MM.1S (cell line): Measurements from ENCODE around the gene AKAP13.
"Not testable (repeated sequence)": the region's sequence is repeated elsewhere in the genome, so short reads cannot be mapped to it uniquely, and the experiment has no call there.

Source experiments
- EZH2 ChIP-seq: fragments of 300-600 bp; sonication (generic); optimal IDR thresholded peaks from 2 replicates; pipeline ENCODE3; 2017; ENCODE audit warnings: low read depth, mild to moderate bottlenecking, antibody characterized with exemption, low read length, mixed read lengths
- EZH2phosphoT487 ChIP-seq: fragments of 300-600 bp; sonication (generic); IDR thresholded peaks from 2 replicates; pipeline ENCODE4 v1.6.1; 2018; ENCODE audit warnings: antibody characterized with exemption, low read length
- TF ChIP-seq, protein P1 (sequence below): fragments of 300-600 bp; sonication (generic); IDR thresholded peaks from 2 replicates; pipeline ENCODE4 v1.5.1; 2016; ENCODE audit warnings: antibody characterized with exemption, low read length, mixed read lengths

GRCh38 chr15:85665677-85666076 is 285.3 kb downstream of the AKAP13 start:
- TF ChIP-seq, protein P1, sequence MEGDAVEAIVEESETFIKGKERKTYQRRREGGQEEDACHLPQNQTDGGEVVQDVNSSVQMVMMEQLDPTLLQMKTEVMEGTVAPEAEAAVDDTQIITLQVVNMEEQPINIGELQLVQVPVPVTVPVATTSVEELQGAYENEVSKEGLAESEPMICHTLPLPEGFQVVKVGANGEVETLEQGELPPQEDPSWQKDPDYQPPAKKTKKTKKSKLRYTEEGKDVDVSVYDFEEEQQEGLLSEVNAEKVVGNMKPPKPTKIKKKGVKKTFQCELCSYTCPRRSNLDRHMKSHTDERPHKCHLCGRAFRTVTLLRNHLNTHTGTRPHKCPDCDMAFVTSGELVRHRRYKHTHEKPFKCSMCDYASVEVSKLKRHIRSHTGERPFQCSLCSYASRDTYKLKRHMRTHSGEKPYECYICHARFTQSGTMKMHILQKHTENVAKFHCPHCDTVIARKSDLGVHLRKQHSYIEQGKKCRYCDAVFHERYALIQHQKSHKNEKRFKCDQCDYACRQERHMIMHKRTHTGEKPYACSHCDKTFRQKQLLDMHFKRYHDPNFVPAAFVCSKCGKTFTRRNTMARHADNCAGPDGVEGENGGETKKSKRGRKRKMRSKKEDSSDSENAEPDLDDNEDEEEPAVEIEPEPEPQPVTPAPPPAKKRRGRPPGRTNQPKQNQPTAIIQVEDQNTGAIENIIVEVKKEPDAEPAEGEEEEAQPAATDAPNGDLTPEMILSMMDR, result not testable (repeated sequence)
- not testable (repeated sequence) for TF ChIP-seq EZH2, EZH2phosphoT487
